HCT116 (cell line): ENCODE results near the gene CRYBG3.
"Not testable (repeated sequence)": the region's sequence is repeated elsewhere in the genome, so short reads cannot be mapped to it uniquely, and the experiment has no call there.

Experiments
- CTCF ChIP-seq, 3 experiments: fragments of 200-600 bp in 1 of 3; sonication (generic) in 1 of 3; IDR thresholded peaks in 2 of 3; conservative IDR thresholded peaks in 1 of 3; 2 replicates each; pipeline ENCODE4 v1.5.1; 2012 to 2017; ENCODE audit warnings: low read depth in 2 of 3, low read length in 2 of 3, antibody characterized with exemption in 1 of 3, borderline replicate concordance in 1 of 3, control low read depth in 1 of 3, mild to moderate bottlenecking in 1 of 3, mixed read lengths in 1 of 3, mixed run types in 1 of 3, moderate library complexity in 1 of 3; ENCODE audit not compliant: insufficient read depth in 1 of 3
- JUND ChIP-seq: IDR thresholded peaks from 2 replicates; pipeline ENCODE4 v1.6.1; 2012
- MAX ChIP-seq: IDR thresholded peaks from 2 replicates; pipeline ENCODE4 v1.6.1; 2012
- POLR2A ChIP-seq: IDR thresholded peaks from 2 replicates; pipeline ENCODE4 v1.7.0; 2011; ENCODE audit warnings: borderline replicate concordance; ENCODE audit not compliant: insufficient read depth, insufficient read length; ENCODE audit errors: extremely low read depth
- POLR2AphosphoS5 ChIP-seq: IDR thresholded peaks from 2 replicates; pipeline ENCODE4 v1.6.1; 2011; ENCODE audit warnings: mild to moderate bottlenecking, low read depth, low read length, moderate library complexity
- RAD21 ChIP-seq: IDR thresholded peaks from 2 replicates; pipeline ENCODE4 v1.6.1; 2012; ENCODE audit warnings: low read depth, mild to moderate bottlenecking
- SRF ChIP-seq: IDR thresholded peaks from 2 replicates; pipeline ENCODE4 v1.6.1; 2012; ENCODE audit warnings: low read depth
- YY1 ChIP-seq: IDR thresholded peaks from 2 replicates; pipeline ENCODE4 v1.6.1; 2011; ENCODE audit warnings: low read length, low read depth, moderate library complexity, mild to moderate bottlenecking; ENCODE audit not compliant: insufficient replicate concordance; ENCODE audit errors: extremely low read depth

GRCh38 chr3:97910236-97910831 lies 88.5 kb downstream of the CRYBG3 start:
- TF ChIP-seq CTCF (IDR thresholded peaks at IDR 0.05 in 2 of 3, conservative IDR thresholded peaks at IDR 0.05 in 1 of 3; ENCODE audit: borderline replicate concordance in 1 of 3, insufficient read depth in 1 of 3, low read depth in 2 of 3, low read length in 2 of 3); POLR2A; SRF; POLR2AphosphoS5; MAX; RAD21; JUND; YY1: not testable (repeated sequence)
